HG02970 (cell line): Measurements from ENCODE around the gene CTSE.
"Not testable (repeated sequence)": the region's sequence is repeated elsewhere in the genome, so short reads cannot be mapped to it uniquely, and the experiment has no call there.

Experiments
- ATAC-seq: cut with Tn5 transposase; IDR thresholded peaks from one replicate; pipeline ENCODE4 v1.9.1; 2021; ENCODE audit warnings: mild to moderate bottlenecking, moderate library complexity, moderate number of reproducible peaks; ENCODE audit not compliant: unreplicated experiment, low FRiP score

Gene CTSE

GRCh38 chr1:205998457-205999241, 25.0 kb downstream of the CTSE start:
- ATAC-seq: no peak

GRCh38 chr1:205996641-205997040, 27.1 kb downstream of the CTSE start:
- ATAC-seq: not testable (repeated sequence)

- no peak for ATAC-seq
Observed at GRCh38 chr1:205994346-205994745, 29.3 kb downstream of the CTSE start.

- ATAC-seq: no peak
Observed at GRCh38 chr1:205993068-205993467, 30.6 kb downstream of the CTSE start.

- no peak for ATAC-seq
Observed at GRCh38 chr1:205992218-205992882, 31.3 kb downstream of the CTSE start.

- ATAC-seq: no peak
Observed at GRCh38 chr1:205991237-205991636, 32.5 kb downstream of the CTSE start.

- ATAC-seq: no peak
Observed at GRCh38 chr1:205990226-205990625, 33.5 kb downstream of the CTSE start.

- ATAC-seq: no peak
Observed at GRCh38 chr1:205989786-205990185, 33.9 kb downstream of the CTSE start.

- ATAC-seq: no peak
Observed at GRCh38 chr1:205988585-205988995, 35.1 kb downstream of the CTSE start.

GRCh38 chr1:205986861-205987260, 36.8 kb downstream of the CTSE start:
- no peak for ATAC-seq

GRCh38 chr1:205986292-205986691, 37.4 kb downstream of the CTSE start:
- ATAC-seq: no peak

GRCh38 chr1:205985330-205986005, 38.2 kb downstream of the CTSE start:
- no peak for ATAC-seq

- no peak for ATAC-seq
Observed at GRCh38 chr1:205983925-205984725, 39.6 kb downstream of the CTSE start.

- no peak for ATAC-seq
Observed at GRCh38 chr1:205981257-205981656, 42.4 kb downstream of the CTSE start.

- ATAC-seq: no peak
Observed at GRCh38 chr1:205980237-205980870, 43.3 kb downstream of the CTSE start.

GRCh38 chr1:205979301-205979700, 44.4 kb downstream of the CTSE start:
- ATAC-seq: no peak

- ATAC-seq: no peak
Observed at GRCh38 chr1:205978676-205979075, 45.0 kb downstream of the CTSE start.

- no peak for ATAC-seq
Observed at GRCh38 chr1:205977402-205978014, 46.2 kb downstream of the CTSE start.

GRCh38 chr1:205976708-205977401, 46.8 kb downstream of the CTSE start:
- no peak for ATAC-seq
